Suprapubic skin (tissue), 4 donors: Measurements from ENCODE around the gene ST7L. TPM values are rescaled to one million over a fixed set of nuclear protein-coding genes. Genes with fewer than 3 reads are reported as not detected.

ENCODE experiments used
- DNase-seq, 2 donors: peaks; one replicate each; pipeline ENCODE4 v3.0.0-alpha.2; 2019; ENCODE audit warnings: low spot score in 2 of 2
- H3K27ac ChIP-seq: fragments of 200-600 bp; sonication (generic); one replicate; pipeline ENCODE4 v1.5.1; 2019
- H3K27me3 ChIP-seq: fragments of 200-600 bp; sonication (generic); one replicate; pipeline ENCODE4 v1.5.1; 2019
- H3K36me3 ChIP-seq: fragments of 200-600 bp; sonication (generic); one replicate; pipeline ENCODE4 v1.5.1; 2019
- H3K4me1 ChIP-seq: fragments of 200-600 bp; sonication (generic); one replicate; pipeline ENCODE4 v1.5.1; 2019
- H3K4me3 ChIP-seq: fragments of 200-600 bp; sonication (generic); one replicate; pipeline ENCODE4 v1.5.1; 2019; ENCODE audit warnings: mild to moderate bottlenecking
- H3K9me3 ChIP-seq: fragments of 200-600 bp; sonication (generic); one replicate; pipeline ENCODE4 v1.5.1; 2019
- EP300 ChIP-seq: sonication (generic); formaldehyde crosslinking; IDR thresholded peaks from one replicate; pipeline ENCODE4 v1.6.1; 2017; ENCODE audit warnings: antibody characterized with exemption
- POLR2A ChIP-seq, 2 donors: fragments of 450-650 bp; IDR thresholded peaks; one replicate each; pipeline ENCODE4 v1.6.1; 2017; ENCODE audit warnings: antibody characterized with exemption in 2 of 2, mild to moderate bottlenecking in 2 of 2, moderate library complexity in 2 of 2
- POLR2AphosphoS5 ChIP-seq, 3 donors: sonication (generic); formaldehyde crosslinking; IDR thresholded peaks; one replicate each; pipeline ENCODE4 v1.6.1; 2017; ENCODE audit warnings: antibody characterized with exemption in 3 of 3
- WGBS: methylation state at CpG from one replicate; pipeline ENCODE4 v1.1.5; 2018; 5-methylcytosine and 5-hydroxymethylcytosine counted together
- total RNA-seq, 4 donors: library from RNA; depleted of rRNA; stranded (reverse); fragments of >200 nt; gene quantifications; one replicate each; pipeline ENCODE4 v1.1.0, GENCODE V29; 2016
- TF ChIP-seq, protein P1 (sequence below), 2 donors: fragments of 200-600 bp in 1 of 2; fragments of 450-650 bp in 1 of 2; sonication (generic) in 1 of 2; IDR thresholded peaks; one replicate each; pipeline ENCODE4 v1.5.1; 2016 to 2019; ENCODE audit warnings: antibody characterized with exemption in 2 of 2, mild to moderate bottlenecking in 1 of 2, moderate library complexity in 1 of 2

ST7L gene, protein sequence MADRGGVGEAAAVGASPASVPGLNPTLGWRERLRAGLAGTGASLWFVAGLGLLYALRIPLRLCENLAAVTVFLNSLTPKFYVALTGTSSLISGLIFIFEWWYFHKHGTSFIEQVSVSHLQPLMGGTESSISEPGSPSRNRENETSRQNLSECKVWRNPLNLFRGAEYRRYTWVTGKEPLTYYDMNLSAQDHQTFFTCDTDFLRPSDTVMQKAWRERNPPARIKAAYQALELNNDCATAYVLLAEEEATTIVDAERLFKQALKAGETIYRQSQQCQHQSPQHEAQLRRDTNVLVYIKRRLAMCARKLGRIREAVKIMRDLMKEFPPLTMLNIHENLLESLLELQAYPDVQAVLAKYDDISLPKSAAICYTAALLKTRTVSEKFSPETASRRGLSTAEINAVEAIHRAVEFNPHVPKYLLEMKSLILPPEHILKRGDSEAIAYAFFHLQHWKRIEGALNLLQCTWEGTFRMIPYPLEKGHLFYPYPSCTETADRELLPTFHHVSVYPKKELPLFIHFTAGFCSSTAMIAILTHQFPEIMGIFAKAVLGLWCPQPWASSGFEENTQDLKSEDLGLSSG
- total RNA-seq = 10 to 100 TPM; 16.2 to 40.7 (median 29.4) TPM

DNA sequence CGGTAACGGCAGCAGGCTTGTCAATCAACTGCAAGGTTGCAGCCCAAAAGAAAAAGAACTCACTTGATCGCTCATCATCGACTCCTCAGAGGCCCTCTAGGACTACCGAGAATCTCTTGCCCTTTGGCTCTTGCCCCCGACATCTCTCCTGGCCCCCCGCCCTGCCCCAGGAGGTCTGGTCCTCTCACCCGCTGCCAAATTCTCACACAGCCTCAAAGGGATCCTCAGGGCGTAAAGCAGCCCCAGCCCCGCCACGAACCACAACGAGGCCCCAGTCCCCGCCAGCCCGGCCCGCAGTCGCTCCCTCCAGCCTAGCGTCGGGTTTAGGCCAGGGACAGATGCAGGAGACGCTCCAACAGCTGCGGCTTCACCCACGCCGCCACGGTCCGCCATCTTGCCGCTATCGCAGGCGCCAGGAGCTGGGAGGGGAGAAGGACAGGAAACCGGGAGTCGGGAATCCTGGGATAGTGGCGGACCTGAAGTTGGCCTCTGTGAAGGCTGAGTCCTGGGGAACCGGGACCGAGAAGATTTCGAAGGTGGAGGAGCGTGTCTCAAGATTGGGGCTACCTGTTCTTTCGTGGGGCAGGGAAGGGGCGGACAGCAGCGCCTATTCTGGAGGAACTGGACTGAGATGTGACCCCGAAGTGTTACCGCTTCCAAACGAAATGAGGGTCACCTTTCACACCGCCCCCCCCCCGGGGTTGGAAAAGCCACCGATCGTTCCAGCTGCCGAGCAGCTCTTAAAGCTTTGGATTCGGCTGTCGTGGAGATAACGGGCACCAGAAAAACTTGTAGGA lies at the start of gene ST7L:
ST7L (minus strand) TSS at position 421 of the 797 bp plus-strand sequence; CDS start at position 393, 28 bp downstream.
- Histone ChIP-seq H3K27ac (peak within 1 kb of the TSS; percentile 97), H3K9me3 (no peaks in the 10 kb centered on the region), H3K4me1 (peaks cover 56% of the 10 kb centered on the region), H3K27me3 (no peaks in the 10 kb centered on the region), H3K4me3 (peak within 1 kb of the TSS; percentile 75), H3K36me3 (peaks cover 5% of the 10 kb centered on the region)
- WGBS = 0% methylated on average over 30 of the region's 48 CpGs
- peak; percentile 84 to 85 for DNase-seq
- TF ChIP-seq POLR2A (IDR thresholded peaks at IDR 0.05) (peak in 1 of 2 donors; percentile 30), EP300 (no peak), POLR2AphosphoS5 (IDR thresholded peaks at IDR 0.05) (peak in 1 of 3 donors; percentile 36)

DNA sequence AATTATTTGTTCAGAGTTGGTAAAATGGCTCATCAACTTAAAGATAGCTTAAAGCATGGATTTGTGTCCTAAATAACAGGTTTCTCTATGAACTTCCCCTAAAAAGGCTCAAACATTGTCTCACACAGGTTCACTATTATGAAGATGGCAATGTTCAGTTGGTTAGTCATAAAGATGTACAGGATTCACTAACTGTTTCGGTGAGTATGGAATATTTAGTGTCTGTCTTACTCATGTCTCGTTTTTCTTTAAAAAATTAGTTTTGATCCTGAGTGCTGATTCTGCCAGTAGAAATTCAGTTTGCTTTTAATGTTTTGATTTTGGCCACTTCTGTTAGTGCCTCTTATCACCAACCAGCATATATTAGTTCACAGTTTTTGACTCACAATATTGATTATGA lies 48.0 kb upstream of the ST7L start:
- TF ChIP-seq, protein P1, sequence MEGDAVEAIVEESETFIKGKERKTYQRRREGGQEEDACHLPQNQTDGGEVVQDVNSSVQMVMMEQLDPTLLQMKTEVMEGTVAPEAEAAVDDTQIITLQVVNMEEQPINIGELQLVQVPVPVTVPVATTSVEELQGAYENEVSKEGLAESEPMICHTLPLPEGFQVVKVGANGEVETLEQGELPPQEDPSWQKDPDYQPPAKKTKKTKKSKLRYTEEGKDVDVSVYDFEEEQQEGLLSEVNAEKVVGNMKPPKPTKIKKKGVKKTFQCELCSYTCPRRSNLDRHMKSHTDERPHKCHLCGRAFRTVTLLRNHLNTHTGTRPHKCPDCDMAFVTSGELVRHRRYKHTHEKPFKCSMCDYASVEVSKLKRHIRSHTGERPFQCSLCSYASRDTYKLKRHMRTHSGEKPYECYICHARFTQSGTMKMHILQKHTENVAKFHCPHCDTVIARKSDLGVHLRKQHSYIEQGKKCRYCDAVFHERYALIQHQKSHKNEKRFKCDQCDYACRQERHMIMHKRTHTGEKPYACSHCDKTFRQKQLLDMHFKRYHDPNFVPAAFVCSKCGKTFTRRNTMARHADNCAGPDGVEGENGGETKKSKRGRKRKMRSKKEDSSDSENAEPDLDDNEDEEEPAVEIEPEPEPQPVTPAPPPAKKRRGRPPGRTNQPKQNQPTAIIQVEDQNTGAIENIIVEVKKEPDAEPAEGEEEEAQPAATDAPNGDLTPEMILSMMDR (IDR thresholded peaks at IDR 0.05) = no peak
- TF ChIP-seq EP300 = no peak
- no peak for TF ChIP-seq POLR2A (IDR thresholded peaks at IDR 0.05)
- Histone ChIP-seq H3K27me3 (no peaks in the 10 kb centered on the region), H3K36me3 (peaks cover 85% of the 10 kb centered on the region), H3K4me1 (no peaks in the 10 kb centered on the region), H3K9me3 (no peaks in the 10 kb centered on the region), H3K4me3 (no peak overlapping the region), H3K27ac (no peak overlapping the region)
- WGBS = 93% methylated on average over 2 of the region's 2 CpGs
- DNase-seq = no peak

DNA sequence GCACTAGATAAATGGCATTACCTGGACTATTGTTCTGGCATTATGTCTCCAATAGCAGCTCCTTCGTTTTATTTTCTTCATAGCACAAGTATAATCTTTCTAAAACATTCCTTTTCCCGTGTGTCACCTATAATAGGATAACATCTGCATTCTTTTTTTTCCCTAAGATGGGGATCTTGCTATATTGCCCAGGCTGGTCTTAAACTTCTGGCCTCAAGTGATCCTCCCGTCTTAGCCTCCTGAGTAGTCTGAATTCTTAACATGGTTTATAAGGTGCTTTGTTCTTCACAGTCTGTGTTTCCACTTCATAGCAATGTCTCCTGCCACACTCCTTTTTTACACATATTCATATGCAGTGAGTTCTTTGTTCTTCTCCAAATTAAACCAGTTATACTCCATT lies 46.9 kb upstream of the ST7L start:
- 92% methylated on average over 3 of the region's 3 CpGs for WGBS
- Histone ChIP-seq H3K9me3 (no peaks in the 10 kb centered on the region), H3K27me3 (no peaks in the 10 kb centered on the region), H3K36me3 (peaks cover 84% of the 10 kb centered on the region), H3K27ac (no peak overlapping the region), H3K4me3 (no peak overlapping the region), H3K4me1 (no peaks in the 10 kb centered on the region)
- TF ChIP-seq POLR2AphosphoS5 (IDR thresholded peaks at IDR 0.05) (no peak), EP300 (no peak), POLR2A (IDR thresholded peaks at IDR 0.05) (no peak)
- TF ChIP-seq, protein P1 (IDR thresholded peaks at IDR 0.05) = no peak
- DNase-seq = no peak

DNA sequence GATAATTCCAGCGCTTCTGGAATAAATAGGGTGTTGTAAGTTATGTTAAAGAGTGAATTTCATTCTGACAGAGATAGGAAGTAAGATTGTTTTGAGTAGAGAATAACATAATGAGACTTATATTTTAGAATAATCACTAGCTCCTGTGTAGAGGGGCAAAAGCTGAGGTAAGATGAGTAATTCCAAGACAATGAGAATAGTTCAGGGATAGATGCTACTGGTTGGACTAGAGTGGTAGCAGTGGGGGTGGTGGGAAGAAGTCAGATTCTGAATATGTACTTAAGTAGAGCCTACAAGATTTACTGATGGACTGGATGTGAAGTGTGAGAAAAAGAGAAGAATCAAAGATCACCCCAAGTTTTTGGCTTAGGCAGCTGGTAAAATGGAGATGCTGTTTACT lies 32.3 kb upstream of the ST7L start:
- DNase-seq = no peak
- Histone ChIP-seq H3K27ac (no peak overlapping the region), H3K27me3 (no peaks in the 10 kb centered on the region), H3K4me3 (no peak overlapping the region), H3K36me3 (peaks cover 52% of the 10 kb centered on the region), H3K4me1 (no peaks in the 10 kb centered on the region), H3K9me3 (no peaks in the 10 kb centered on the region)
- WGBS = 97% methylated on average over 1 of the region's 1 CpG
- TF ChIP-seq POLR2A (IDR thresholded peaks at IDR 0.05) (no peak), EP300 (no peak), POLR2AphosphoS5 (IDR thresholded peaks at IDR 0.05) (no peak)
- TF ChIP-seq, protein P1 (IDR thresholded peaks at IDR 0.05) = no peak

- DNase-seq = no peak
- peaks cover 27% of the 10 kb centered on the region for H3K36me3 ChIP-seq
These were observed 27.3 kb upstream of the ST7L start for GRCh38 chr1:112646225-112646624.

More at GRCh38 chr1:112646225-112646624, 27.3 kb upstream of the ST7L start:
- WGBS = 90% methylated on average over 4 of the region's 4 CpGs
- Histone ChIP-seq H3K9me3 (no peaks in the 10 kb centered on the region), H3K27me3 (no peaks in the 10 kb centered on the region), H3K4me1 (no peaks in the 10 kb centered on the region), H3K4me3 (no peak overlapping the region), H3K27ac (no peak overlapping the region)
- TF ChIP-seq EP300 (no peak), POLR2A (IDR thresholded peaks at IDR 0.05) (no peak), POLR2AphosphoS5 (IDR thresholded peaks at IDR 0.05) (no peak)
- TF ChIP-seq, protein P1 (IDR thresholded peaks at IDR 0.05) = no peak
